ENCODE data around the gene MARS2.
"Not testable (repeated sequence)": the region's sequence is repeated elsewhere in the genome, so short reads cannot be mapped to it uniquely, and the experiment has no call there.

Gene MARS2

DNA sequence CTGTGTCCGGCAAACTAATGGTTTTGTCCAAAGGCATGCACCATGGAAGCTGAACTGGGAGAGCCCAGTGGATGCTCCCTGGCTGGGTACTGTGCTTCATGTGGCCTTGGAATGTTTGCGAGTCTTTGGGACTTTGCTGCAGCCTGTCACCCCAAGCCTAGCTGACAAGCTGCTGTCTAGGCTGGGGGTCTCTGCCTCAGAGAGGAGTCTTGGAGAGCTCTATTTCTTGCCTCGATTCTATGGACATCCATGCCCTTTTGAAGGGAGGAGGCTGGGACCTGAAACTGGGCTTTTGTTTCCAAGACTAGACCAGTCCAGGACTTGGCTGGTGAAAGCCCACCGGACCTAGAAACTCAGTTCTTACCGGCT, 1.7 kb downstream of the MARS2 start:
- DNase-seq (ENCODE audit: low read depth in 2 of 2): no peak

DNA sequence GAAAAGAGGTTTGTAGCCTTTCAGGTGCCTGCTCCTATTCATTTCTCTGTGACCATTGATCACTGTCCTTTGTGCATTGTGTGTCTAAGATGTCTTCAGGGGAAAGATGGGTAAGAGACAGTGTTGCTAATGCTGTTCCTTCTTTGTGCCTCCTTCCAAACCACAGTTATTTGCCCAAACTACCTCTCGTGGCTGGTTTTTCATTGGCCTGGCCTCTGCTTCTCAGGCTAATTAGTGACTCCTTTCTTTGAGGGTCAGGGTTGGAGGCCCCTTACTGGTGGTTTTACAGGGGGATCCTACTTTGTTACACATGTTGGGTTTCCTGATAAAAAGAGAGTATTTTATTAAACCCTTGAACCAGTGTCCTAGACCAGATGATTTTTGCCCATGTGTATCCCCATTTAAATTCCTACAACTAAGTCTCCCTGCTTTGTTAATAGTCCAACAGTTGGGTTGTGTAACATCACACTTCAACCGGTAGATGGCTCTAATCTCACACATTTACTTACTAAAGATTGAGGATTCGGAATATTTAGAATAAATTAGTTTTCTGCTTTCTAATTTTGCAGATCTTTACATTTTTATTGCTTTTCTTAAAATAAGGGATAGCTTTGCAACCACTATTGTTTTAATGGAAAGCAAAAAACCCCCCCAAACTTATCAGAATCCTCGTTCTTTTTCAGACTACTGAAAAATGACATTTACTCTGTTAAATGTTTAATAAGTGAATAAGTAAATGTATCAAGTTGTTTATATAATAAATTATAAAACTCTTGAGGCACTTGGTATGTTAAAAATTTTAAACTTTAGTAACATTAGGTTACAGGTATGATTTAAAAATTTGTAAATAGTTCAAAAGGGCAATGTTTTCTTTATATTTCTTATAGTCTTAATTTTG, 2.4 kb downstream of the MARS2 start:
- no peak for DNase-seq (ENCODE audit: low read depth in 2 of 2)

DNA sequence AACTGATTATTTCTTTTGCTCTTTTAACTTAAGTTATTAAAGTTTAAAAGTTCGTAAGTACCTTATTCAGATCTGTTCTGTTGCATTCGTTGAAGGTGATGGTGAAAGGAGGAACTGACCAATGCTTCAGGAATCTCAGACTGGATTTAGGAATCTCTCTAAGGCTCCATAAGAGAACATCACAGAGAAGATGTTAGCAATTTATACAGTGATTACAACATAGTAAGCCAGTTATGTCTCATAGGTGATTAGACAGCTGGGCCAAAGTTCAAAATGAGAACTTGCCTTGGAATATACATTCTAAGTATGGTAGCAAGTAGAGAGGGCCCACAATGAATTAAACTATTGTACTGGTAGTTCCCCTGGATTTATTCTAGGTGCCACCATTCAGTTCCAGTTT, 3.2 kb downstream of the MARS2 start:
- DNase-seq (ENCODE audit: low read depth in 2 of 2): no peak

DNA sequence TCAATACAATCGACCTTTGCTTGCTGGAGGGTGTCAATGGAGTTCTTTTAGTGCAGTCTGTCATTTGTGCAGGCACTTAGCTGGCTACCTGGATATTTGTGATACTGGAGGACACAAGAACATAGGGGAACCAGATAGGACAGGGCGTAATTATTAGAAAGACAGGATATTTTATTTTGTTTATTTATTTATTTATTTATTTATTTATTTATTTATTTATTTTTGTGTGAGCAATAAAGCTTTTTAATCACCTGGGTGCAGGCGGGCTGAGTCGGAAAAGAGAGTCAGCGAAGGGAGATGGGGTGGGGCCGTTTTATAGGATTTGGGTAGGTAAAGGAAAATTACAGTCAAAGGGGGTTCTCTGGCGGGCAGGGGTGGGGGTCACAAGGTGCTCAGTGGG, 4.0 kb downstream of the MARS2 start:
- not testable (repeated sequence) for DNase-seq (ENCODE audit: low read depth in 2 of 2)

DNA sequence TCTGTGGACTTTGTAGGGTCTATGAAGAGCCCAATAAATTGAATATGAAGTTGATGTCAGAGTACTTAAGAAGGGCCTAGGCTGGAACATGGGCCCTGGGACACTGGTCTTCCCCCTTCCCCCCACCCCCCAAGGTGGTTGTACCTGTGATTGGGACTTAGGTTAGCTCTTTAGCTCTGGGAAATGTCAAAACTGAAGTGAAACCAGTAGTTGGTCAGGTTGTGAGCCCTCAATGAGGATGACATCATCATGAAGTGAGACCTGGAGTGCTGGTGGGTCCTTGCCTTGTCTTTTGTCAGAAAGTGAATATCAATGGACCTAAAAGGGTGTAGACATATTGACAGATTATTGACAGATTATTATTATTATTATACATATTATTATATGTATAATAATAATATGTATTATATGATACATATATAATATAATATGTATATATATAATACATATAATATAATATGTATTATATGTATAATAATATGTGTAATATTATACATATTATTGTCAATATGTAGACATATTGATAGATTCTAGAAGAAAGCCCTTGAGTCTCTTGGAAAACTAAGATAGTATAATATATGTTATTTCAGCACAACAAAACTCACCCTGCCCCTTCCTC, 5.4 kb downstream of the MARS2 start:
- no peak for DNase-seq (ENCODE audit: low read depth in 2 of 2)

DNA sequence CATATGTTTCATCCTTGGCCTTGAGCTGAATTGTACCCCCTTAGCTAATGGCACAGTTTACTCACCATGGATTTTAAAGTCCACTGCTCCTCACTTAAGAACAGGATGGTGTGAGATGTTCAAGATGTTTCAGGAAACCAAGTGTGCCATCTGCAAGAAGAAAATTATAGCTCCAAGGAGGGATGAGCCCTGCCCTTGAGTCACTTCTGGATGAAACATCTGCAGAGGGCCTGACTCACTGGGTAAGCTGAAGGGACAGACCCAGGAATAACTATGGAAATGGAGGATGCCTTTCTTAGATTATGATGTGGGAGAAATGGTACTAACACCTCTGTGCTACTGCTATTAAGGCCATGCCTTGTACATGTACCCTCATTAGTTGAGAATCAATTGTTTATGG, 6.4 kb downstream of the MARS2 start:
- no peak for DNase-seq (ENCODE audit: low read depth in 2 of 2)

DNA sequence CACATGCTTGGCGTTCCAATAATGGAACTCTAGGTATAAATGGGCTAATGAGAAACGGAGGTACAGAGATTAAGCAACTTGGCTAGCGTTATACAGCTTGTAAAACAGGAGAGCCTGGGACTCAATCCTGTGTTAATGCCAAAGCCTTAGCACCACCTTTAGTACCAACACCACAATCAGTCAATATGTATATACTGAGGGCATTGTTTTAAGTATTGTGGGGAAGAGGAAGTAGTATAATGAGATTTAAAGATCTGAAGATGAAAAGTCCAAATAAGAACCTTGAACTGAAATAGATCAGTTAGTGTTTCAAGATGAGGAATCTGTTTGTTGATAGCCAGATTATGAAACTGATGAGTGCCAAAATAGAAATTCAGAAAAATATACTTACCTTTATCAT, 8.1 kb downstream of the MARS2 start:
- DNase-seq (ENCODE audit: low read depth in 2 of 2): no peak

DNA sequence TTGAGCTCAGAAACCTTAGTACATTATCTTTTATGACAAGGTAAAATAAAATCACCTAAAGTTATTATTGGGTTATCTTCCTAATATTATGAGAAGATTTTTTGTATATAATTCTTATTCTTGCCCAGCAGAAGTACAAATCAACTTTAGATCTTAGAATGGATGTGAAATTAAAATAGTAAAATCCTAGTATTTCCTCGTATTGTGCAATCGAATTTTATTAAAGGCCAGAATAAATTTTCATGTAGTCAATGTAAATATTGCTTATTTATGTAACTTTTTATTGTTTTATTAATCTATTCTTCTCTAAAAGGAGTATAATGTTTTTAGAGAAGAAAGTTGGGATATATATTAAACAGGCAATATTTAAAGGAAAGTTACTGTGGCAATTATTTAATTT, 12.7 kb downstream of the MARS2 start:
- no peak for DNase-seq (ENCODE audit: low read depth in 2 of 2)

DNA sequence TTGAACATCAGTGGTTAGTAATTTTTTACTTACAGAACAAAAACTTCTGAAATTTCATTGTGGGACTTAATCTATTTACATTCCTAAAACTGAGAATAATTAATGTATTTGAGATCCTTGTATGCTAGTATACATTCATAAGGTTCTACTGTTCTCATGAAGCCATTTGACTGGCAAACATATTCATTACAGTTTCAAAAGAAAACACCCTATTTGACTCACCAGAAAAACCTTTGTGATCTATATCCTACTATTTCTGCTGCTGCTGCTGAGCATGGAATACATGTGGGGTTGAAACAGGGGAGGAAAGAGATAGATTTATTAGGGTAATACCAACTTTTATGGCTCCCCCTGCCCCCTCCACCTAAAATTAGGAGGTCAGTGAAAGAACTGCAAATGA, 21.8 kb downstream of the MARS2 start:
- DNase-seq (ENCODE audit: low read depth in 2 of 2): no peak

DNA sequence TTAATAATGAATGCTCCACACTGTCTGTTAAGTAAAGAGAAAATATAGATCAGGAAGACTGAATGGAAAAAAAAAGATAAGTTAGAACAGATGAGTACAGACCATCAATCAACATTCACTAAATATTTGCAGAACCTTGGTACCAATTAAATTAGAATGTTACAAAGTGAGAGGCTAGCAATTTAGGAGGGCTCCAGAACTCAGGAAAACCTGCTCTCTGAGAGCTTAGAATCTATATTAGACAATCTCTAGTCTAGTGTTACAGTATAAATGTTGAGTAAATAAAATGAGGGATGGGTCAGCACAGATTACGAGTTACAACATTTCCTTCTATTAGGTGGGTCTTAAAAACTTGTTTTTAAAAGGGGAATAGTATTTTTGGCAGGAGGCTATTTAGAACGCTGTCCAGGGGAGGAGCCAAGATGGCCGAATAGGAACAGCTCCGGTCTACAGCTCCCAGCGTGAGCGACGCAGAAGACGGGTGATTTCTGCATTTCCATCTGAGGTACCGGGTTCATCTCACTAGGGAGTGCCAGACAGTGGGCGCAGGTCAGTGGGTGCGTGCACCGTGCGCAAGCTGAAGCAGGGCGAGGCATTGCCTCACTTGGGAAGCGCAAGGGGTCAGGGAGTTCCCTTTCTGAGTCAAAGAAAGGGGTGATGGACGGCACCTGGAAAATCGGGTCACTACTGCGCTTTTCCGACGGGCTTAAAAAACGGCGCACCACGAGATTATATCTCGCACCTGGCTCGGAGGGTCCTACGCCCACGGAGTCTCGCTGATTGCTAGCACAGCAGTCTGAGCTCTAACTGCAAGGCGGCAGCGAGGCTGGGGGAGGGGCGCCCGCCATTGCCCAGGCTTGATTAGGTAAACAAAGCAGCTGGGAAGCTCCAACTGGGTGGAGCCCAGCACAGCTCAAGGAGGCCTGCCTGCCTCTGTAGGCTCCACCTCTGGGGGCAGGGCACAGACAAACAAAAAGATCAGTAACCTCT, 23.7 kb downstream of the MARS2 start:
- not testable (repeated sequence) for DNase-seq (ENCODE audit: low read depth in 2 of 2)

DNA sequence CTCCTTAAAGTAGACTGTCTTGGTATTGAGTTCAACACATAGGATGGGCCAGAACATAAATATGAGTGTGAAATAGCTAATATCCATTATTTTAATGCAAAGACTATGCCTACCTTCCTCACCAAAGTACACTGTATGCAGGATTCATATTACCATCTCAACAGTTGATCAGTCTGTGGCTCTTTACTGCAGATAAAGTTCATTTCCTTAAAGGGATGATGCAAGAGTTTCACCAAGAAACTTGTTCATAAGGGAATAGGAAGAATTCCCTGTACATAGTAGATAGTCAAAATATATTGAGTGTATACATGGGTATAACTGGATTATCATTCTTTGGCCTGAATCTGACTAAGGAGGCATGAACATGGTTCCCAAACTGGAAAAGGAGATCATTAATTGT, 35.0 kb downstream of the MARS2 start:
- no peak for DNase-seq (ENCODE audit: low read depth in 2 of 2)
